G401.6 (cell line): Measurements from ENCODE around the gene CFAP410.

Experiments used
- FAIRE-seq: peaks from 2 replicates; lab custom pipeline; 2012; peaks lifted over from hg19 to GRCh38; lab: Jason Lieb, UNC

The CFAP410 gene

DNA sequence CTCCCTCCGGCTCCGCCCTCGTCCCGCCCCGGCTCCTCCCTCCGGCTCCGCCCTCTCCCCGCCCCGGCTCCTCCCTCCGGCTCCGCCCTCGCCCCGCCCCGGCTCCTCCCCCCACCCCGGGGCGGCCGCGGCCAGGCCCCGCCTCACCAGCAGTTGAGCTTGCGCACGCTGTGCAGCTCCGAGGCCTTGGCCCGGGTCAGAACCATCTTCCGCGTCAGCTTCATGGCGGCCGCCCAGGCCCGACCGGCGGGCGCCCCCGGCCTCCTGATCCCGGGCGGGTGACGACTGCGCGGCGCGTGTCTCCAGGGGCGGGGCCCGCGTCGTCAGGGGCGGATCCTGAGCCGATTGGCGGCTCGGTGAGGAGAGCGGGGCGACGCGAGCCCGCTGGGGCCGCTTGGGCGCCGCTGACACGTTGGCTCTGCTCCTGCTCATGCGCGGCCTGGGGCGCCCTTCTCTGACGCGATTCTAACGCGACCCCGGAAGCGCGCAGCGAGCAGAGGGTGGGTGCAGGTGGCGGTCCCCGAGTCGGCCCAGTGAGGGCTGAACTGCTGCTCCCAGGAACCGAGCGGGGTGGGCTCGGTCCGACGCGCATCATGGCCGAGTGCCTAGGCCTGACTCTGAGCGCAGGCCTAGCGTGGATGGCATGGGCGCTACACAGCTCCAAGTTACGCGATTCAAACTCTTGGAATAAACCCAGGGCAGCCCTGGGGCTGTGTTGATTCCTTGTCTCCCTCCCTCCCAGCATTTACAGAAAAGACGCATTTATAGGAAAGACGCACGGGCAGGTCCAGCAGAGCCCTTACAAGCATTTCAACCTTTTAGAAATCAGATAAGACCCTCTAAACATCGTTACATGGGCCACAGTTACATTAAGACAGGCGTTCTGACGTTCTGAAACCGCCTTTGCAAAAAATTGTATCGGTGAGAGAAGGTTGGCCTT lies at the start of gene CFAP410:
Gene CFAP410, minus strand, starts transcription at position 420 of the 940 bp plus-strand sequence. Its CDS starts 196 bp downstream, at position 224.
- FAIRE-seq = no peak

DNA sequence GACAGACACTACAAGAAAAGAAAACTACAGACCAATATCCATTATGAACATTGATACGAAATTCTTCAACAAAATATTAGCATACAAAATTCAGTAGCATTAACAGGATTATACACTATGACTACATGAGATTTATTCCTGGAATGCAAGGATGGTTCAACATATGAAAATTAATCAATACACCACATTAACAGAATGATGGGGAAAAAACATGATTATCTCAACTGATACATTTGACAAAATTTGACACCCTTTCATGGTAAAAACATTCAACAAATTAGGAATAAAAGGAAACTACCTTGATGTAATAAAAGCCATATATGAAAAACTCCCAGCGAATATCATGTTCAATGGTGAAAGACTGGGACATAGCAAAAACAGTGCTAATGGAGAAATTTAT lies 45.8 kb upstream of the CFAP410 start:
- no peak for FAIRE-seq

- FAIRE-seq = no peak
These were observed 44.0 kb upstream of the CFAP410 start for GRCh38 chr21:44383216-44383615.

DNA sequence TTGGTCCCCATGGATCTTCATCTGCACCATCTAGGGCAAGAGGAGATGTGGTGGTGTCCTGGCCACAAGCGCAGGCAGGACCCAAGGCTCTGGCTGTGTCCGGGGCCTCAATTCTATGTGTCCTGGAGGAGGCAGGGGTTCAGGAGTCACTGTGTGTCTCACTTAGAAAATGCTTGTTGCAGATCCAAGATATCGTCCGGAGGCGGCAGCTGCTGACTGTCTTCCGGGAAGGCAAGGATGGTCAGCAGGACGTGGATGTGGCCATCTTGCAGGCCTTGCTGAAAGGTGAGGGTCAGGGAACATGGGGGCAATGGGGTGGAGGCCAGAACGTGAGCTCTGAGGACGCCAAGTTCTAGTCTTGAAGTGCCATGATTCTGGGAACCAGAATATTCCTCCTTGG lies 43.3 kb upstream of the CFAP410 start:
- FAIRE-seq = no peak

GRCh38 chr21:44381874-44382273 lies 42.7 kb upstream of the CFAP410 start:
- FAIRE-seq = no peak

DNA sequence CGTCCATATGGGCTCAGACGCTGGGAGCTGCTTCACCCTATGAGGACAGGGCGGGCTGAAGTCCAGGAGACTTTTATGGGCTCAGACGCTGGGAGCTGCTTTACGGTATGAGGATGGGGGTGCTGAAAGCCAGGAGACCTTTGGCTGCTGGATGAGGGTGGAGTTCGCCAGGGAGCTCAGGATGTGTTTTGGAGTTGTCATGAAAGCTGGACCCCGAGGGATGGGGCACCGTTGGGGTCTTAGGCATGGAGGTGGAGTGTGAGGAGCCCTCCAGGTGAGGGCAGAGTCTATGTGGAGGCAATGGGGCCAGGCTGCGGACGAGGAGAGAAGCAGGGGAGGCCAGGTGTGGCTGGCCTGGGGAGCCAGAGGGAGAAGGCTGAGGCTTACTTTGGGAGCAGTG lies 41.7 kb upstream of the CFAP410 start:
- FAIRE-seq = no peak

DNA sequence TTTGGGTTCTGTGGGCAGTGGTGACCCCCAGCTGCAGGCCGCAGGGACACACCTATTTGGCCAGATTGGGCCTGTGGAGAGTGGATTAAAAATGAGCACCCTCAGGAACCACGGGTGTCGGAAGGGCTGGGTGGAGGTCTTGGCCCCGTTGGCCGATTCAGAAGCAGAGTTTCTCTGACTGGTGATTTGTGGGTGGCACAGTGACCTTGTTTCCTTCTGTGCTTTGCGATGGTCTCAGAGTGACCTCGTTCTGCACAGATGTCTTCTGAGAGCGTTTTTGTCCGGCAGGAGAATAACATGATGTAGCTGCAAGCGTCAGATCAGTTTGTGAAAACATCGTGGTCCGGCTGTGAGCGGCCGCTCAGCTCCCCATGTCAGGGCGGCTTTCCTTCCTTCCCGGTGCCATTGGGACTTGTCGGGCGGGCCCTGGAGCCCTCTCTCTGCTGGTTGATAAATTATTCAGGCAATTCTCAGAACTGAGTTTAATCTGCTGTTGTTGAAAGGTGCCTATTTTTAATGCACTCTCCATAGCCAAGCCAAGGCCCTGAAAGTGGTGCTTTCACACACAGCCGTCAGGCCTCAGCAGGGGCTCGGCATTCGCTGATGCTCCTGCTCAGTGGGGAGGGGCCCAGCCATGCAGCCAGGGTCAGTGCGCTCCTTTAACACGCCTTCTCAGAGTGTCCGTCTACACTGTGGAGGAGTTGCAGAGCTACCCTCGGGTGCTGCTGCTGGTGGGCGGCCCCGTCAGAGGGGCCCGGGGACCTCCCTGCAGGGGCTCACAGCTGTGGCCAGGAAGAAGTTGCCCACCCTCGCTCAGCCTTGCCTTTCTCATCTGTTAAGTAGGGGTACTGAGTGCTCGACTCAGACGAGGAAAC lies 41.0 kb upstream of the CFAP410 start:
- FAIRE-seq = no peak

GRCh38 chr21:44379515-44379848 lies 40.3 kb upstream of the CFAP410 start:
- FAIRE-seq = no peak

DNA sequence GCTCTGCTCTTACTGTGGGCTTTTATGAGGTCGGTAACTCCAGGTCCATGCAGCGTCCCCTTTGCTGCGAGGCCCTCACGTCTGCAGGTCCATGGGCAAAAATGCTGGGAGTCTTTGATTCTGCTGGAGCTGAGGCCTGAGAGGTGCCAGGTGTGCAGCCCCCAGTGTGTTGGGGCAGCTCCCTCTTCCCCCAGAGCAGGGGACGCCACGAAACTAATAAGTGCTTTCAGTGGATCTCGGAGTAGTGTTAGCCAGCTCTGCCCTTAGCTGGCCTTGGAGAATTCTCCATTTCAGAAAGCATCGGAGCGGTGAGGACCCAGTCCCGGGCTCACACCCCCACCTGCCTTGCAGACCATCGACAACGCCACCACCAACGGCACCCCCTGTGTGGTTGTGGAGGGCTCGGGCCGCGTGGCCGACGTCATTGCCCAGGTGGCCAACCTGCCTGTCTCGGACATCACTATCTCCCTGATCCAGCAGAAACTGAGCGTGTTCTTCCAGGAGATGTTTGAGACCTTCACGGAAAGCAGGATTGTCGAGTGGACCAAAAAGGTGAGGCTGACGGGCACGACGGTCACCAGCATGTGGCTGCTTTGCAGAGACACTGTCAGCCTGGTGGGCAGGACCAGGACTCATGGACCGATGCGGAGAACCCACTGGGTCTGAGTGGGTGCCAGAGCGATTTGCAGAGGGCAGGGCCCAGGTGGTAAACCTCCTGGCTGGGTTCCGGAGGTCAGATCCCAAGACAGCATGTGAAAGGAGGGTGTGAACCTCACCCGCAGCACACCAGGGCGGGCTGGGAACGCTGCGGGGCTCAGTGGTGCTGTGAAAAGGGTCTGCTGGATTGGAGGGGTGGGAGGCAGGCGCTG lies 39.7 kb upstream of the CFAP410 start:
- FAIRE-seq = no peak

GRCh38 chr21:44377922-44378645 lies 38.9 kb upstream of the CFAP410 start:
- no peak for FAIRE-seq

GRCh38 chr21:44377201-44377921 lies 38.2 kb upstream of the CFAP410 start:
- FAIRE-seq = no peak

GRCh38 chr21:44376606-44377005 lies 37.4 kb upstream of the CFAP410 start:
- FAIRE-seq = no peak

GRCh38 chr21:44375761-44376241 lies 36.6 kb upstream of the CFAP410 start:
- no peak for FAIRE-seq

DNA sequence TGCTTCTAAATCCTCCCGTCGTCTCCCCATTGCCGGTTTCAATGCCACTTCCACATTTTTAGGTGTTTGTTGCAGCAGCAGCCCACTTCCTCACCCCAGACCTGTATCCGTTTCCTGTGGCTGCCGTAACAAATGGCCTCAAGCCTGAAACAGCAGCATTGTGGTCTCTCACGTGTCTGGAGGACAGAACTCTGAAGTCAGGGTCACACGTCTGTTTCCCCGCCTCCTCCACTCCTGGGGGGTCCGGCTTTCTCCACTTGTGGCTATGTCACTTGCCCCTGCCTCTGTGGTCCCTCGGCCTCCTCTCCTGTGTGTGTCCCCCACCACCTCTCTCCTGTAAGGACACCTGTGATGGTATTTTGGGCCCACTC lies 36.1 kb upstream of the CFAP410 start:
- no peak for FAIRE-seq

DNA sequence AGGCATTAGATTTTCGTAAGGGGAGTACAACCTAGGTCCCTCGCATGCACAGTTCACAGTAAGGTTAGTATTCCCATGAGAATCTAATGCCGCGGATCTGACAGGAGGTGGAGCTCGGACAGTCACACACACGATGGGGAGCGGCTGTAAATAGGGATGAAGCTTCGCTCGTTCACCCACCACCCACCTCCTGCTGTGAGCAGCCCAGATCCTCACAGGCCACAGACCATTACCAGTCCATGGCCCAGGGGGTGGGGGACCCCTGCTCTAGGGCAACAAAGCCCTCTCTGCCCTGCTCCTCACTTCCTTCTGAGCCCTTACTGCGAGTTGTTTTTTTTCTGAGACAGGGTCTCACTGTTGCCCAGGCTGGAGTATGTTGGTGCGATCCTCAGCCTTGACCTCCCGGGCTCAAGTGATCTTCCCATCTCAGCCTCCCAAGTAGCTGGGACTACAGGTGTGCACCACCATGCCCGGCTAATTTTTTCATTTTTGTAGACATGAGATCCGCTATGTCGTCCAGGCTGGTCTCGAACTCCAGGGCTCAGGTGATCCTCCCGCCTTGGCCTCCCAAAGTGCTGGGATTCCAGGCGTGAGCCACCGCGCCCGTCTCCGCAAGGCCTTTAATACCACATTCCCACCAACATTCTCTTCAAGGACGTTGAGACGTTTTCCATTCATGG lies 35.6 kb upstream of the CFAP410 start:
- no peak for FAIRE-seq

- no peak for FAIRE-seq
These were observed 33.4 kb upstream of the CFAP410 start for GRCh38 chr21:44372616-44373015.

DNA sequence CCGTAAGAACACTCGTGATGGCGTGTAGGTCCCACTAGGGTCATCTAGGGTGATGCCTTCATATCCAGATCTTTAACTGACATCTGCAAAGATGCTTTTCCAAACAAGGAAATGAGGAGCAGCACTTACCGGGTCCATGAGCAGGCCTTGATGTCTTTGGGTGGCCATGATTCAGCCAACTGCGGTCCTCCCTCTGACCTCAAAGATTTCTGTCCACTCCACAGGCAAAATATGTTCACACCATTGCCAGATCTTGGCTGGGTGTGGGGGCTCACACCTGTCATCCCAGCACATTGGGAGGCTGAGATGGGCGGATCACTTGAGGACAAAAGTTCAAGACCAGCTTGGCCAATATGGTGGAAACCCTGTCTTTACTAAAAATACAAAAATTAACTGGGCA lies 32.4 kb upstream of the CFAP410 start:
- no peak for FAIRE-seq

DNA sequence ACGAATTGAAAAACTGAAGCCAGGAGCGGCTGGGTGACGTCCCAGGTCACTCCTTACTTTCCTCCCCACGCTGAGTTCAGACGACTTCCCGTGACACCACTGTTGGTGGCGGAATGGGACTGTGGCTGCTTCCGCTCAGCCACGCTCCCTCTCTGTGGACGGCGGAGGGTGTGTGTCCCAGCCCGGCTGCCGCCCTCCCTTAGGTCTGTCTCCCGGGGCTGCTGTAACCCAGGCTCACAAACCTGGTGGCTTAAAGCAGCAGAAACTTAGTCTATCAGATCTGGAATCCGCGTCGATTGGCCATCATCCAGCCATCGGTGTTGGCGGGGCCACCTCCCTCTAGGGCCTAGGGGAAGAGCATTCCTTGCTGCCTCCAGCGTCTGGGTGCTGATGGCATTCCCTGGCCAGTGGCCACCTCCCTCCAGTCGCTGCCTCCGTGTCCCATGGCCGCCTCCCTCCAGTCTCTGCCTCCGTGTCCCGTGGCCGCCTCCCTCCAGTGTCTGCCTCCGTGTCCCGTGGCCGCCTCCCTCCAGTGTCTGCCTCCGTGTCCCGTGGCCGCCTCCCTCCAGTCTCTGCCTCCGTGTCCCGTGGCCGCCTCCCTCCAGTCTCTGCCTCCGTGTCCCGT lies 31.7 kb upstream of the CFAP410 start:
- no peak for FAIRE-seq

- no peak for FAIRE-seq
These were observed 31.0 kb upstream of the CFAP410 start for GRCh38 chr21:44370027-44370735.
